Uterus (tissue), 4 donors: ENCODE data around the gene CCL2. TPM values are rescaled to one million over a fixed set of nuclear protein-coding genes. Genes with fewer than 3 reads are reported as not detected.

Experiments
- DNase-seq, 2 donors: peaks; one replicate each; pipeline ENCODE4 v3.0.0-alpha.2; 2019 to 2020
- H3K27ac ChIP-seq, 2 donors: fragments of 200-600 bp; sonication (generic); 1 replicate in 1 of 2; 2 replicates in 1 of 2; pipeline ENCODE4 v1.5.1; 2016 to 2018
- H3K27me3 ChIP-seq, 2 donors: fragments of 200-600 bp; sonication (generic); one replicate each; pipeline ENCODE4 v1.5.1; 2018 to 2019; ENCODE audit warnings: control low read depth in 1 of 2
- H3K36me3 ChIP-seq, 2 donors: fragments of 200-600 bp; sonication (generic); one replicate each; pipeline ENCODE4 v1.5.1; 2019; ENCODE audit warnings: control low read depth in 1 of 2
- H3K4me1 ChIP-seq, 2 donors: fragments of 200-600 bp; sonication (generic); one replicate each; pipeline ENCODE4 v1.5.1; 2018 to 2019; ENCODE audit warnings: control low read depth in 1 of 2
- H3K4me3 ChIP-seq, 2 donors: fragments of 200-600 bp; sonication (generic); 1 replicate in 1 of 2; 2 replicates in 1 of 2; pipeline ENCODE4 v1.5.1; 2018 to 2019; ENCODE audit warnings: mild to moderate bottlenecking in 1 of 2
- H3K9me3 ChIP-seq, 2 donors: fragments of 200-600 bp; sonication (generic); one replicate each; pipeline ENCODE4 v1.5.1; 2019; ENCODE audit warnings: control low read depth in 1 of 2
- CTCF ChIP-seq, 4 experiments: fragments of 200-600 bp in 2 of 4; fragments of 450-650 bp in 2 of 4; sonication (generic) in 2 of 4; IDR thresholded peaks; one replicate each; pipeline ENCODE4 v1.5.1; 2016 to 2019; ENCODE audit warnings: antibody characterized with exemption in 4 of 4, mild to moderate bottlenecking in 2 of 4, moderate library complexity in 1 of 4
- POLR2A ChIP-seq, 2 donors: fragments of 450-650 bp; IDR thresholded peaks; one replicate each; pipeline ENCODE4 v1.6.1; 2016; ENCODE audit warnings: antibody characterized with exemption in 2 of 2, mild to moderate bottlenecking in 1 of 2, moderate library complexity in 1 of 2
- intact Hi-C: fragments of 100-400 bp; cut with DNase I; formaldehyde crosslinking; loops from one replicate; pipeline ENCODE4 v1.15.1; 2023; ENCODE audit warnings: low total_unique reads
- total RNA-seq, 4 donors: library from RNA; depleted of rRNA in 3 of 4; stranded (reverse); fragments of >200 nt in 3 of 4; gene quantifications; one replicate each; pipeline versions ENCODE4 v1.1.0 to v1.2.4, GENCODE V29; 2014 to 2023
- donor health status: DM: yes; HTN: yes; CAD: no.

CCL2 gene
- total RNA-seq, 4 donors from 2014 or later, result 0.77 to 30.3 (median 8.9) TPM

- Histone ChIP-seq H3K9me3 (no peaks in the 10 kb centered on the region), H3K4me1 (no peaks in the 10 kb centered on the region), H3K36me3 (no peaks in the 10 kb centered on the region), H3K27ac (no peak overlapping the region), H3K27me3 (no peaks in the 10 kb centered on the region), H3K4me3 (no peak overlapping the region)
- TF ChIP-seq POLR2A (IDR thresholded peaks at IDR 0.05), result no peak
- no peak for TF ChIP-seq CTCF (IDR thresholded peaks at IDR 0.05)
- intact Hi-C loops, result no loop called here
- DNase-seq, result no peak
Observed at GRCh38 chr17:34227707-34228106, 27.4 kb upstream of the CCL2 start.

GRCh38 chr17:34228781-34229180 is 26.3 kb upstream of the CCL2 start:
- no peak for DNase-seq
- Histone ChIP-seq H3K27ac (no peak overlapping the region), H3K4me3 (no peak overlapping the region), H3K9me3 (no peaks in the 10 kb centered on the region), H3K27me3 (no peaks in the 10 kb centered on the region), H3K36me3 (no peaks in the 10 kb centered on the region), H3K4me1 (no peaks in the 10 kb centered on the region)
- no peak for TF ChIP-seq POLR2A (IDR thresholded peaks at IDR 0.05)
- TF ChIP-seq CTCF (IDR thresholded peaks at IDR 0.05), result no peak
- intact Hi-C loops, result no loop called here

- Histone ChIP-seq H3K9me3 (no peaks in the 10 kb centered on the region), H3K4me3 (no peak overlapping the region), H3K27me3 (no peaks in the 10 kb centered on the region), H3K36me3 (no peaks in the 10 kb centered on the region), H3K27ac (no peak overlapping the region), H3K4me1 (peaks cover under 1 to 6% of the 10 kb centered on the region in 2 donors)
- TF ChIP-seq POLR2A (IDR thresholded peaks at IDR 0.05) (no peak), CTCF (IDR thresholded peaks at IDR 0.05) (no peak)
- intact Hi-C loops, result no loop called here
- DNase-seq, result no peak
Observed at GRCh38 chr17:34230342-34230741, 24.7 kb upstream of the CCL2 start.

- Histone ChIP-seq H3K4me1 (peaks cover 6 to 7% of the 10 kb centered on the region in 2 donors), H3K27ac (peak overlapping the region; percentile 71 to 78), H3K4me3 (no peak overlapping the region), H3K9me3 (no peaks in the 10 kb centered on the region), H3K27me3 (no peaks in the 10 kb centered on the region), H3K36me3 (no peaks in the 10 kb centered on the region)
- TF ChIP-seq POLR2A (IDR thresholded peaks at IDR 0.05) (no peak), CTCF (IDR thresholded peaks at IDR 0.05) (no peak)
- no peak for DNase-seq
- intact Hi-C loops, result no loop called here
Observed at GRCh38 chr17:34234616-34235015, 20.5 kb upstream of the CCL2 start.

- no peaks in the 10 kb centered on the region for H3K27me3 ChIP-seq
- H3K4me3 ChIP-seq, result no peak overlapping the region
- TF ChIP-seq POLR2A (IDR thresholded peaks at IDR 0.05) (no peak), CTCF (IDR thresholded peaks at IDR 0.05) (no peak)
- peak overlapping the region; percentile 71 to 78 for H3K27ac ChIP-seq
- no peaks in the 10 kb centered on the region for H3K36me3 ChIP-seq
- peaks cover 7 to 8% of the 10 kb centered on the region in 2 donors for H3K4me1 ChIP-seq
- intact Hi-C loops, result no loop called here
- DNase-seq, result peak; percentile 76 to 82
- H3K9me3 ChIP-seq, result no peaks in the 10 kb centered on the region
Observed at GRCh38 chr17:34235389-34236028, 19.6 kb upstream of the CCL2 start.
